Bronchial epithelial cell (primary cell): ENCODE results near the gene LRRC45. TPM values are rescaled to one million over a fixed set of nuclear protein-coding genes. Genes with fewer than 3 reads are reported as not detected.

Experiments used
- DNase-seq: peaks from one replicate; pipeline ENCODE4 v3.0.0-alpha.2; 2010; ENCODE audit warnings: low read depth
- FAIRE-seq: peaks from 2 replicates; lab custom pipeline; 2011; peaks lifted over from hg19 to GRCh38; lab: Jason Lieb, UNC
- H3K27me3 ChIP-seq: 2 replicates; pipeline ENCODE4 v1.5.1; 2011; ENCODE audit warnings: low read length; ENCODE audit not compliant: control insufficient read depth, insufficient read depth
- H3K36me3 ChIP-seq: 2 replicates; pipeline ENCODE4 v1.5.1; 2011; ENCODE audit warnings: low read length; ENCODE audit not compliant: control insufficient read depth, insufficient read depth
- H3K4me3 ChIP-seq: 2 replicates; pipeline ENCODE4 v1.5.1; 2011; ENCODE audit warnings: mild to moderate bottlenecking, low read depth, low read length, control low read depth
- CTCF ChIP-seq: IDR thresholded peaks from 2 replicates; pipeline ENCODE4 v1.5.1; 2011; ENCODE audit warnings: mild to moderate bottlenecking, moderate library complexity, low read length, control low read depth, inconsistent platforms; ENCODE audit not compliant: insufficient read depth, severe bottlenecking
- total RNA-seq: library from RNA; depleted of rRNA; stranded (reverse); fragments of >200 nt; gene quantifications from 2 replicates; pipeline ENCODE4 v1.2.1, GENCODE V29; 2014

Gene LRRC45
- total RNA-seq, 1 donor from 2014 or later: 8.4 TPM

- DNase-seq (no peak), FAIRE-seq (no peak)
- Histone ChIP-seq H3K4me3 (no peak overlapping the region), H3K27me3 (no peaks in the 10 kb centered on the region), H3K36me3 (peaks cover 39% of the 10 kb centered on the region)
- no peak for TF ChIP-seq CTCF
Observed at GRCh38 chr17:82062984-82063368, 39.9 kb downstream of the LRRC45 start.

GRCh38 chr17:82063424-82064415 lies 40.6 kb downstream of the LRRC45 start:
- FAIRE-seq (no peak), DNase-seq (no peak)
- peaks cover 37% of the 10 kb centered on the region for H3K36me3 ChIP-seq
- H3K27me3 ChIP-seq: no peaks in the 10 kb centered on the region
- no peak overlapping the region for H3K4me3 ChIP-seq
- no peak for TF ChIP-seq CTCF

GRCh38 chr17:82064433-82065192 lies 41.5 kb downstream of the LRRC45 start:
- TF ChIP-seq CTCF: no peak
- FAIRE-seq: no peak
- H3K4me3 ChIP-seq: peak overlapping the region; percentile 75
- peaks cover 32% of the 10 kb centered on the region for H3K36me3 ChIP-seq
- H3K27me3 ChIP-seq: no peaks in the 10 kb centered on the region
- peak; percentile 20 for DNase-seq

GRCh38 chr17:82065193-82065637 lies 42.1 kb downstream of the LRRC45 start:
- H3K27me3 ChIP-seq: no peaks in the 10 kb centered on the region
- TF ChIP-seq CTCF: no peak
- FAIRE-seq: no peak

GRCh38 chr17:82065638-82066303 lies 42.7 kb downstream of the LRRC45 start, which contains the start of gene DUS1L:
TSS of gene DUS1L (minus strand) at chr17:82065804. CDS start at chr17:82065059, 745 bp downstream.
- DNase-seq (no peak), FAIRE-seq (no peak)
- peaks cover 26% of the 10 kb centered on the region for H3K36me3 ChIP-seq
- no peak for TF ChIP-seq CTCF
- H3K27me3 ChIP-seq: no peaks in the 10 kb centered on the region
- H3K4me3 ChIP-seq: peak within 1 kb of the TSS; percentile 75

More at GRCh38 chr17:82065193-82065637, 42.1 kb downstream of the LRRC45 start:
- H3K36me3 ChIP-seq: peaks cover 28% of the 10 kb centered on the region
- no peak for DNase-seq
- H3K4me3 ChIP-seq: peak overlapping the region; percentile 75
